GM18909 (cell line): ENCODE results near the gene STAT6.
"Not testable (repeated sequence)": the region's sequence is repeated elsewhere in the genome, so short reads cannot be mapped to it uniquely, and the experiment has no call there.

Experiments
- ATAC-seq: cut with Tn5 transposase; IDR thresholded peaks from one replicate; pipeline ENCODE4 v1.9.1; 2021; ENCODE audit warnings: mild to moderate bottlenecking; ENCODE audit not compliant: unreplicated experiment, poor library complexity

Gene STAT6

DNA sequence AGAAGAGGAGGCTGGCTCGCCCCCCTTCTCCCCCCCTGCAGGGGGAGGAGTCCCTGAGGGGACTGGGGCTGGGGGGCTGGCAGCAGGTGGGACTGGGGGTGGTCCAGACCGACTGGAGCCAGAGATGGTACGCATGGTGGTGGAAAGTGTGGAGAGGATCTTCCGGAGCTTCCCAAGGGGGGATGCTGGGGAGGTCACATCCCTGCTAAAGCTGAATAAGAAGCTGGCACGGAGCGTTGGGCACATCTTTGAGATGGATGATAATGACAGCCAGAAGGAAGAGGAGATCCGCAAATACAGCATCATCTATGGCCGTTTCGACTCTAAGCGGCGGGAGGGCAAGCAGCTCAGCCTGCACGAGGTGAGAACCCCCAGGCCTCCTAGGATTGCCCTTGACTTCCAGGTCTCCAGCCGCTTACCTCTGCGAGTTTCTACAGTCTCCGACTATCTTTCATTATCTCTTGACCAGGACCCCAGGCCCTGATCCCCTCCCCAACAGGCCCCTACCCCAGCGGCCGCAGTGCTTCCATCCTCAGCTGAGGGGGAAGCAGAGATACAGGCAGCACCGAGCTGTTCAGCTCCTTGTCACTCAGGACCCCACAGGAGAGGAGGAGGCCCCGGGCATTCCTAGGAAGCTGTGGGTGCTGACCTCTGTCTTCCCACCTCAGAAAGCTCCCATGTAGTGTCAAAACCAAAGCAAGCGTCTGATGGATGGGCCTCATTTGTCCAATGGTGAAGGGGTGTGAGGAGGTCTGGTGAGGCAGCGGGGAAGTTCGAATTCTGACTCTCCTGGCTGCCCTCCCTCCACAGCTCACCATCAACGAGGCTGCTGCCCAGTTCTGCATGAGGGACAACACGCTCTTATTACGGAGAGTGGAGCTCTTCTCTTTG is 19.3 kb downstream of the STAT6 start:
- no peak for ATAC-seq

DNA sequence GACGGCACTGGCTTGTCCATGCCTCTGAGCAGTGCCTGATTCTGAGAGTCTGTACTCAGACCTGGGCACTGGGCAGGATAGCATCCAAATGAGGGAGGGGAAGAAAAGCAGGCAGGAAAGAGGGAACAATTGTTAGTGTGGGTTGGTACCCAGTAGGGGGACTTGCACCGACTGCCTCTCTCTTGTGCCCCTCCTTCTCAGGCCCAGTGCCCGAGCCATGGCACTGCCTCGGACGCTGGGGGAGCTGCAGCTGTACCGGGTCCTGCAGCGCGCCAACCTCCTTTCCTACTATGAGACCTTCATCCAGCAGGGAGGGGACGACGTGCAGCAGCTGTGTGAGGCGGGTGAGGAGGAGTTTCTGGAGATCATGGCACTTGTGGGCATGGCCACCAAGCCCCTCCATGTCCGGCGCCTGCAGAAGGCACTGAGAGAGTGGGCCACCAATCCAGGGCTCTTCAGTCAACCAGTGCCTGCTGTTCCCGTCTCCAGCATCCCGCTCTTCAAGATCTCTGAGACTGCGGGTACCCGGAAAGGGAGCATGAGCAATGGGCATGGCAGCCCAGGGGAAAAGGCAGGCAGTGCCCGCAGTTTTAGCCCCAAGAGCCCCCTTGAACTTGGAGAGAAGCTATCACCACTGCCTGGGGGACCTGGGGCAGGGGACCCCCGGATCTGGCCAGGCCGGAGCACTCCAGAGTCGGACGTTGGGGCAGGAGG is 20.1 kb downstream of the STAT6 start:
- ATAC-seq, result no peak

DNA sequence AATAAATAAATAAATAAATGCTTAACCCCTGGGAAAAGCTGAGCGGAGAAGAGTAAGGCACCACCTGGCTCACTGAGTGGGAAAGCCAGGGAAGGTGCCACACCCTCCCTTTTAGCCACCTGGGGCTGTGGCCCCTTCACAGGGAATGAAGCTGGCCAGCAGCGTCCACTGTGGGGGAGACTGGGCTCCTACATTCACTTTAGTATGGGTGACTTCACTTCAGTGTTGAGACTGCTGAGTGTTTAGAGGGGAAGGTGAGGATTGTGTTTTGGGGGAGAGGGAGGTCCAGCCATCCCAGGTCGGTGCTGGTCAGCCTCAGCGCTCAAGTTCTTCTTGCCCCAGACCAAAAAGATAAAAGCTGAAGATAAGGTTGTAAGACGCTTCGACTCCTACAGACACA is 20.7 kb downstream of the STAT6 start:
- ATAC-seq, result no peak

DNA sequence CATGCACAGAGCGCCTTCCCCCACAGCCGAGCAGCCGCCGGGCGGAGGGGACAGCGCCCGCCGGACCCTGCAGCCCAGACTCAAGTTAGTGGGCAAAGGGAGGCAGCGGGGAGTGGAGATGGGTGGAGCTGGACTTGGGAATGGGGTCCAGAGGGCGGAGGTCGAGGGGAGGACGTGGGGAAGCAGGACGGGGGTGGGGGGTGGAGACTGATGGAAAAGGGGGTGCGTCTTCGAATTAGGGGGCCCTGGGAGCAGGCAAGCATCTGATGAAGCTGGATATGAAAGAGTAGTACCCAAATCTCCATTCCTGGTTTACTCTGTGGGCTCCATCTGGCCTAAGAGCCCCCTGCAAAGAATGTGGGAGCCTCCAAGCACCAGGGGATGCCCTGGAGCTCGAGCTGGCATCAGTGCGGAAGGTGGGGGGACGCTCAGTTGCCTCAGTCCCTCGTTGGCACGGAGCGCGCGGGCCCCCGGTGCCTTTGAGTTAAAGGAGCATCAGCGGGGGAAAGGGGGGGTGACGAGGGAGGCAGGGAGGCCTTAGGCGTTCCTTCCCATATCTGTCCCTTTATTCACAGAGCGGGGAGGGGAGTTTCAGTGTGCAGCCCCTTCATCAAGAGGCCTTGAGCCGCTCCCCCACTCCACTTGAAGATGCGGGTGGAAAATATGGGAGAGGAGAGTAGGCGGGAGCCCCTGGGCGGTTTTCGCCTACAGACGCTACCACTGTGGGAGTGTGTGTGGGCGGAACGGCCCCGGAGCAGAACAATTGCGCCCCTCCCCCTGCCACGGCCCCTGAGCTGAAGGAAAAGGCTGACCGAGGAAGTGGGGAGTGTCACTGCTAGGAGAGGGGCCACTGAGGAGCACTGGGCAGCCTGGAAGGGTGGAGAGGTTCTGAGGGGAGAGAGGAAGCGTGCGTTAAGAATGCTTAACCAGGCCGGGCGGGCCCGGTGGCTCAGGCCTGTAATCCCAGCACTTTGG is 21.6 kb downstream of the STAT6 start:
- no peak for ATAC-seq

DNA sequence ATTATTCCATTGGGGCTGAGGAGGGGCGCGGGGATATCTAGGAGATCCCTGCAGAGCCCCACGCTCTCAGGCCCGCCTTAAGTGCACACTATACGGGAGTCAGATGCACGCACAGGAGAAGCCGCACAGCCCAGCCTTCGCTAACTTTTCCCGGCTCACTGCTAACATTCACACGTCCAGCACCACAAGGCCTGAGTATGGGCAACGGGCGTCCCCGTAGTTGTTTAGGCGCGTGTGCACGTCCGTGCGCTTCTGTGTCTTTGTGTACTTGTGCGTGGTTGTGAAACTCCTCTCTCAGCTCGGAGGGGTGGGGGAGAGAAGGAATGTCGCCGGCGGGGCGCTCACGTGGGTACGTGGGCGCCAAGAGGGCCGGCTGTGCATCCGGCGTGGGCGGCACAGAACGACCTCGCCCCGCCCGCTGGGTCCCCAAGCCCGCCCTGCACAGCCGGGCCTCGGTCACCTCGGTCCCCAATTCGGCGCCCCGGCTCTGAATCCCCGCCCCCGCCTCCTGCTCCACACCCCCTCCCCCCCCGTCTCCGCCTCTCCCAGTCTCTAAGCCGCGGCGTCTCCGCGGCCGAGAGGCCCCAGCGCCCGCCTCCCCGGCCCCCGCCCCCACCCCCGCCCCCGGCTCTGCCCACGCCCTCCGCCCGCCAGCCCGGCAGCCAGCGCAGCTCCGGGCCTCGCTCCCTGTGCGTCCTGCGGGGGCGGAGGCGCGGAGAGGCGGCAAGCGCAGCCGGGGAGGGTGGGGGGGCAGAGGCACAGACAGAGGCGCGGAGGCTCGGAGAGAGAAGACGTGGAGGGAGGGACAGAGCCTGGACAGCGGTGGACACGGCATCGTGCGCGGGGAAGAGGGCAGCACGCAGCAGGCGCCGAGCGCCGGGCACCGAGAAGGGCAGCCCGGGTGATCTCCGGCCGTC is 22.6 kb downstream of the STAT6 start, which contains the start of gene NAB2:
Gene NAB2, plus strand, starts transcription at position 761 of the 917 bp plus-strand sequence. CDS start 158 bp downstream, outside the sequence.
- peak; percentile 62 for ATAC-seq

DNA sequence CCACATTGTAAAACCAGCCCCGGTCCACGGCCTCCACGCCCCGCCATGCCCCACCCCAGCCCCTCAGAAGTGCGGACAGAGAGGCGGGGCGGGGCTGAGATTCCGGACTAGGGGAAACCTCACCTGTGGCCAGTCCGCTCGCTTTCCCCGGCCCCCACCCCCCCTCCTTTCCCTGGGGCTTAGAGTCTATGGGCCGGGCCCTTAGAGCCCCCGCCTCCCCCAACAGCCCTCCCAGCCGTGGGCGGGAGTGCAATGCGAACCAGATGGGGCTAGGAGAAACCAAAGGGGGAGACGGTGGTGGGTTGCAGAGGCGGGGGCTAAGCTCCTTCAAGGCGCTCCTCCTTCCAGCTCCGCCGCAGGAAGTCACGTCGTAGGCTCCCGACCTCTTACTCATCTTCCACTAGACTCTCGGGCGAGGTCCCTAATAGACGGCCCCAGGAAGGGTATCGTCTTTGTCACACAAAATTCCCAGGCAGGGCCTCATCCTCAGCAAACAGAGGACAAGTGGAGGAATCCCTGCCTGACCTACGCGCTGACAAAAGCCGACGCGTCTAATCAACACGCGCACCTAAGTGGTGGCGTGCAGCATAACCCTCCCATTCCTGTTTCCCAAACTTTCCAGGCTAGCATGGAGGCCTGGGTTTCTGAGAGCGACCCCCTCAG is 23.3 kb downstream of the STAT6 start:
- peak; percentile 29 for ATAC-seq

DNA sequence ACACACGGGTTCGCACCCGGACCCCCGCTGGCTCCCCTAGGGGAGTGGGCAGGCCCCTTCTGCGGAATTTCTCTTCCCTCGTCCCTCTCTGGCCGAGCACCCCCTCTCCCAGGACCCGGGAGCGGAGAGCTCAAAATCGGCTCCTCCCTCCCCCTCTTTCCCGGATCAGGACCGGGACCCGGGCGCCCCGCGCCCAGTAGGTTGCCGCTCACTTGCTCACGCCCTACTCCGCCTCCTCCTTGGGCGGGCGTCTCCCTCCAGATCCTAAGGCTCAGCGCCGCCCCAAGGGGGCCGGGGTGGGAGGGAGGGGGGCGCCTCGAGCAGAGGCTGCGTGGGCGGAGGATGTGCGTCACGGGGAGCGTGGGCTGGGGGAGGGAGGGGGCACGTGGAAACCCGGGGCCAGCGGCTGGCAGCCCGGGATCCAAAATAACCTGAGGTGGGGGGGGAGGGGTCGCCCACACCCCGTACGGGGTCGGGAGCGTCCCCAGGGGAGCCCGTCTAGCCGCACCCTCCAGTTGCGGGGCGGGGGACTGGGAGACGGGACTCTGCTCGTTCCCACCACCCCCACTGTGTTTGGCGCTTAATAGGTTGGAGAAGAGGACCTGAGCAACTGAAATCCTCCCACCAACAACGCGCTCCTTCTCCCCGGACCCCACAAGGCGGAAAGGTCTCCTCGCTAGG is 24.0 kb downstream of the STAT6 start:
- peak; percentile 42 for ATAC-seq

DNA sequence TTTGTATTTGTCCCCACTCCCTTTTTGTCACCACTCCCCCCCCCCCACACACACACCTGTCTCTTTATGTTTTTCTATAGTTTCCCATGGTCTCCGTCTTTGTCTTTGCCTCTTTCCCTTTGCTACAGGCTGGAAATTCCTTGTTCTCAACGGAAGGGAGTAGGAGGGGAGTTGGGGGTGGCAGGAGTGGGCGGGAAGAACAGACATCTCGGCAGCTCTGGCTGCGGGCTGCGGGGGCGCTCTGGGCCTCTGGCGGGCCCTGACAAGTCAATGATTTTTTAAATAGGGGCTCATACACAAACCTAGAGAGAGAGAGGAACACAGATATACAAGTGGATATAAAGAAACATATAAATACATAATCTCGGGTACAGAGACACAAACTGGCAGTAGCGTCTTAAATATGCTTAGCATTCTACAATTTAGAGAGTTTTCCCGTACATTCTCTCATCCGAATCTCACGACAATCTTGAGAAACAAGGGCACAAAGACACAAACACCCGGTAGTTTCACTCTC is 24.6 kb downstream of the STAT6 start:
- no peak for ATAC-seq

DNA sequence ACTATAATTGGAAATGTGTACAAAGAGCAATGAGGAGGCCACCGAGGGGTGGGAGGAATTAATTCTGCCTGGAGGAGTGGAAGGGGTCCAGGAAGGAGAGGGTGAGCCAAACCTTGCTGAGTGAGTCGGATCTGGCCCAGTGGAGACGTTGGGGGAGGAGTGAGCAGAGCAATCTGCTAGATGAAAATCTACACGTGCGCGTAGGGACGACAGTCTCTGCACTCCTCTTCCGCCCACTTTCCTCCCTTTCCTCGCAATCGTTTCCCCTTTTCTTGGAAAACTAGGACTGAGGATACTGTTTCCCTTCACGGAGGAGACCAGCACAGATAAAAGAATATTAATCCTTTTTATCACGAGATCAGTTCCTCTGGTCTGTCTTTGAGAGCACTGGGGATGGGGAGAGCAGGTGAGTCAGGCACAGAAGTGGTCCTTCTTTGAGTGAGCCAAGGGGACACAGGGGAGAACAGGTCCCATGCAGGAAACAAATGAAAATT is 25.1 kb downstream of the STAT6 start:
- no peak for ATAC-seq

DNA sequence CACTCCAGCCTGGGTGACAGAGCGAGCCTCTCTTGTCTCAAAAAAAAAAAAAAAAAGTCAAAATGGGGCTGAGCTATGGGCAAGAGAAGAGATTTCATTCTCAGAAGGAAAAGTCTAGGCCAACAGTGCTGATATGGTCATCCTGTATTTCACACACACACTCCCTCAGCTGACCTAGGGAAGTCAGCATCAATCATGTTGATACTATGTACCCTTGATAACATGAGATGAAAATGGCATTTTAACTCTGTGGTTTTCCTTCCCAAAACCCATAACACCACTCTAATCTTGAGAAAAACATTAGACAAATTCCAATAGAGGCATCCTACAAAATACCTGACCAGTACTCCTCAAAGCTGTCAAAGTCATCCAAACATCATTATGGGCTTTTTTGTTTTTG is 30.3 kb downstream of the STAT6 start:
- ATAC-seq, result no peak

DNA sequence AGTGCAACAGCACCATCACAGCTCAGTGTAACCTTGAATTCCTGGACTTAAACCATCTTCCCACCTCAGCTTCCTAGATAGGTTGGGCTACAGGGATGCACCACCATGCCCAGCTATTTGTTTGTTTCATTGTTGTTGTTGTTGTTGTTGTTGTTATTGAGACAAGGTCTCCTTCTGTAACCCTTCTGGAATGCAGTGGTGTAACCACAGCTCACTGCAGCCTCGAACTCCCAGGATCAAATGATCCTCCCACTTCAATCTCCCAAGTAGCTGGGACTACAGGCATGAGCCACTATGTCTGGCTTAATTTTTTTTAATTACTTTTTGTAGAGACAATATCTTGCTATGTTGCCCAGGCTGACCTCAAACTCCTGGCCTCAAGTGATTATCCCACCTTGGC is 31.3 kb downstream of the STAT6 start:
- ATAC-seq, result no peak

DNA sequence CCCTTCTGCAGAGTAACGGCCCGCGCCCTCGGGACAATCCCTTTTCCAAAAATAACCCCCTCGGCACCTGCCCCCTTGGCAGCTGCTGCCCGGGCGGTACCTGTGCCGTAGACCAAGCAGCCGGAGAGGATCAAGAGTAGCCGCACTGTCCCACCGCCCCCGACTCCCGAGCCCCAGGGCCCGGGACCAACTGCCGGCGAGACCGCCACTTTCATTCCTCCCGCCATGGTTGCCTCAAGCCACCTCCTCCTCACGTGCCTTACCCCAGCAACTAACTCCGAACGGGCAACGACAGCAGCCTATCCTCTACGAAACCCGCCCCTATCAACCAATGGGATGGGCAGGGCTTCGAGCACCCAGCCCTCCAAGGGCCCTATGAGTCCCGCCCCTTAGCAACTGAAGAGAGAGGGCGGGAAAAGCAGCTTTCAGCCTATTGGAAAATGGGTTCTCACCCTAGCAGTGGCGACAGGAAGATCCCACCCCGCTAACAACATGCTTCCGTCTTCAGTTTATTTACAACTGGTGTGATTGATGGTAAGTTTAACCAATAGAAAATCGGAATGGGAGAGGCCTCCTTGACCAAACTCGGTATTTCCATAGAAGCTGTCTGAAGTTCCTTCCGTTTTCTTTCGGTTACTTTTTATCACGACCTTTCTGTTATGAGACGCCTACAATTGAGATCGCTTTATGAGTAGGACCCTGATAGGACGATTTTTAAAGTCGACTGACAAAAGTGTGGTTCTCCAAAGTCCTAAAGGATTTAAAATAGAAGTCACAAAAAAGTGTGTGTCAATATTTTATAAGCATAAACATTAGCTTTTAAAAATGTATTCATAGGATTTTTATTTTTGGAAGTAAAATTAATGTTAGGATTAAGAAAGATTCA is 32.4 kb downstream of the STAT6 start, which contains the start of gene NEMP1:
Gene NEMP1, minus strand, starts transcription at position 273 of the 886 bp plus-strand sequence. Its CDS starts 46 bp downstream, at position 227.
- ATAC-seq, result peak; percentile 97

DNA sequence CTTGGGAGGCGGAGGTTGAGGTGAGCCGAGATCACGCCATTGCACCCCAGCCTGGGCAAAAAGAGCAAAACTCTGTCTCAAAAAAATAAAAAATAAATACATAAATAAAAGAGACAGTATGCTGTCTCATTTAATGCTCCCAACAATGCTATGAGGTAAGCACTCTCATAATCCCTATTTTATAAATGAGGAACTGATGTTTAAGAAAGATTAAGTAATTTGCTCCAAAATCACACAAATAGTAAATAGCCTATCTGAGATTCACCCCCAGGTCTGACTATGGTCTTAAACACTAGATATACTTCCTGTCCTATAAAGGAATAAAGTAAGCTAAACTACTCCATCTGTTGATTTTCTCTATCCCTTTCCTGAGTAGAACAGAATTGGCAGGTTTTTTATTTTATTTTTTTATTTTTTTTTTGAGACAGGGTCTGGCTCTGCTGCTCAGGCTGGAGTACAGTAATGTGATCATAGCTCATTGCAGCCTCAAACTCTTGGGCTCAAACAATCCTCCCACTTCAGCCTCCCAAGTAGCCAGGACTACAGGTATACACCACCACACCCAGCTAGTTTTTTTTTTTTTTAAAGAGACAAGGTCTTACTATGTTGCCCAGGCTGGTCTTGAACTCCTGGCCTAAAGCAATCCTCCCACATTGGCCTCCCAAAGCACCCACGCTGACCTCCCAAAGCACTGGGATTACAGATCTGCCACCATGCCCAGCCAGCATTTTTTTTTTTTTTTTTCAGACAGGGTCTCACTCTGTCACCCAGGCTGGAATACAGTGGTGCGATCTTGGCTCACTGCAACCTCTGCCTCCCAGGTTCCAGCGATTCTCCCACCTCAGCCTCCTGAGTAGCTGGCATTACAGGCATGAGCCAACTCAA is 37.4 kb downstream of the STAT6 start:
- ATAC-seq, result not testable (repeated sequence)

DNA sequence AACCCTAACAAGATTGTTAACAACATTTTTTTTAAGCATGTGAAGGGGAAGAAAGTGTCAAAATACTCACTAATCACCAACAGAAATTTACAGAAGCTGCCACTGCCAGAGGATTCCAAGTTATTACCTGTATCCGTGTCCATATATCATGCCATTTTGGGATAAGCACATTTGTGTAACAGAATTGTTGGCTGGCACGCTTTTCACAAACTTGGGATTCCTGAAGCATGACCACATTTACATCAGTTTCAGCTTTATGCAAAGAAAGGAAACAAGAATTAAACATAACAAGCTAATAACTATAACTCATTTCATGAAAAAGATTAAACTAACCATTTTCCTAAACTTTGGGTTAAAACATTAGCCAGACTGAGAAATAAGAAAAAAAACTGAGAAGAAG is 38.5 kb downstream of the STAT6 start:
- ATAC-seq, result no peak

DNA sequence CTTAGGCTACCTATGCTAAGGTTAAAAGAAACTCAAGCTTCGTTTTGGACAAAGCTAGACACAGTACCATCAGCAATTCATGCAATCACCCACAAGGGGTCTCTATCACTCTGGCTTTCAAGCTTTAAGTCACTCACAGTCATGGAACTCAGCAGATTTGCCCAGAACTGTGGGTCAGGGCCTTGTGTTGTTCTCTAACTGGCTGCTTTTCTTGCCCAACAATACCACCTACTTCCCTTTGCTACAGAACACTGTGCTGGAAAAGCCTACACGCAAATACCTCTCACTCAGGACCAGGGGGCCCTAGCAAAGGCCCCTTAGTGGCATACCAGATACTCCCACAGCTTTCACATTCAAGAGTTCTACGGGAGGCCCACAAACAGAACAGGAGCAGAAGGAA is 41.6 kb downstream of the STAT6 start:
- ATAC-seq, result peak; percentile 82

DNA sequence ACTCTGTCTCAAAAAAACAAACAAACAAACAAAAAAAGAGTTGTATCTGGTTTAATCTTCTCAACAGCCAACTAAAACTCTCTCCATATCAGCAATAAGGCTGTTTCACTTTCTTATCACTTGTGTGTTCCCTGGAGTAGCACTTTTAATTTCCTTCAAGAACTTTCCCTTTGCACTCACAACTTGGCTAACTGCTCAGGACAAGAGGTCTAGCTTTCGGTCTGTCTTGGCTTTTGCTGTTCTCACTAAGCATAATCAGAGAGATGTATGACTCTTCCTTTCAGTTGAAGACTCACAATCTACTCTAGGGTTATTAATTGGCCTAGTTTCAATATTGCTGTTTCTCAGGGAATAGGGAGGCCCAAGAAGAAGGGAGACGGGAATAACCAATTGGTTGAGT is 44.9 kb downstream of the STAT6 start:
- no peak for ATAC-seq
